Transverse colon (tissue), 4 donors: Measurements from ENCODE around the gene NOTCH3. TPM values are rescaled to one million over a fixed set of nuclear protein-coding genes. Genes with fewer than 3 reads are reported as not detected.
A peak's percentile ranks its signal among the peaks of the same experiment; 100 is the strongest.

Experiments
- DNase-seq: peaks from one replicate; pipeline ENCODE4 v3.0.0-alpha.2; 2019
- H3K27ac ChIP-seq, 4 donors: fragments of 200-600 bp; sonication (generic); 2 replicates each; pipeline ENCODE4 v1.5.1; 2016 to 2018; ENCODE audit warnings: inconsistent platforms in 4 of 4
- H3K27me3 ChIP-seq: fragments of 200-600 bp; sonication (generic); 2 replicates; pipeline ENCODE4 v1.5.1; 2017; ENCODE audit warnings: inconsistent platforms
- H3K36me3 ChIP-seq, 4 donors: fragments of 200-600 bp; sonication (generic); 2 replicates each; pipeline ENCODE4 v1.5.1; 2017 to 2019; ENCODE audit warnings: inconsistent platforms in 4 of 4
- H3K4me1 ChIP-seq, 4 donors: fragments of 200-600 bp; sonication (generic); 2 replicates each; pipeline ENCODE4 v1.5.1; 2017 to 2020; ENCODE audit warnings: inconsistent platforms in 4 of 4
- H3K4me3 ChIP-seq, 4 donors: fragments of 200-600 bp; sonication (generic); 1 replicate in 1 of 4; 2 replicates in 3 of 4; pipeline versions ENCODE4 v1.5.1 to v1.6.1; 2017 to 2019; ENCODE audit warnings: inconsistent platforms in 4 of 4
- H3K9me3 ChIP-seq, 2 donors: fragments of 200-600 bp; sonication (generic); 2 replicates each; pipeline ENCODE4 v1.5.1; 2017 to 2019; ENCODE audit warnings: inconsistent platforms in 2 of 2
- CTCF ChIP-seq, 5 experiments: fragments of 200-600 bp in 3 of 5; fragments of 450-650 bp in 2 of 5; sonication (generic) in 3 of 5; IDR thresholded peaks; 1 replicate in 2 of 5; 2 replicates in 3 of 5; pipeline ENCODE4 v1.5.1; 2016 to 2017; ENCODE audit warnings: antibody characterized with exemption in 5 of 5, inconsistent platforms in 3 of 5, mild to moderate bottlenecking in 2 of 5, moderate library complexity in 1 of 5
- EP300 ChIP-seq: sonication (generic); formaldehyde crosslinking; IDR thresholded peaks from one replicate; pipeline ENCODE4 v1.6.1; 2017; ENCODE audit warnings: antibody characterized with exemption, low read depth
- POLR2A ChIP-seq: fragments of 450-650 bp; IDR thresholded peaks from one replicate; pipeline ENCODE4 v1.6.1; 2016; ENCODE audit warnings: antibody characterized with exemption, mild to moderate bottlenecking, moderate library complexity
- POLR2AphosphoS5 ChIP-seq, 3 donors: sonication (generic); formaldehyde crosslinking; IDR thresholded peaks; one replicate each; pipeline ENCODE4 v1.6.1; 2016; ENCODE audit warnings: antibody characterized with exemption in 3 of 3
- WGBS, 2 donors: methylation state at CpG; one replicate each; pipeline ENCODE4 v1.1.5; 2018; ENCODE audit warnings: low coverage in 1 of 2; 5-methylcytosine and 5-hydroxymethylcytosine counted together
- in situ Hi-C, 4 donors: fragments of 200-750 bp; cut with MboI; loops; one replicate each; pipeline versions ENCODE4 v1.15.0 to v1.15.1; 2017; ENCODE audit warnings: low sequenced_read_pairs in 3 of 4, low pct_ligation_motif_present in 1 of 4, low pct_unique_long_range_greater_than_20kb in 1 of 4
- intact Hi-C: fragments of 100-400 bp; cut with DNase I; formaldehyde crosslinking; loops from one replicate; pipeline ENCODE4 v1.15.1; 2023; ENCODE audit warnings: low total_unique reads
- total RNA-seq, 4 donors: library from RNA; depleted of rRNA; stranded (reverse); fragments of >200 nt; gene quantifications; one replicate each; pipeline ENCODE4 v1.1.0, GENCODE V29; 2016

NOTCH3 gene
- total RNA-seq, 4 donors from 2014 or later = 2.2 to 16.3 (median 4.7) TPM

GRCh38 chr19:15156391-15156790, 44.4 kb downstream of the NOTCH3 start:
- 96 to 100% methylated on average over 2 to 4 of the region's 4 CpGs for WGBS, 2 donors
- H3K27ac ChIP-seq = no peak overlapping the region
- H3K9me3 ChIP-seq = no peaks in the 10 kb centered on the region
- H3K27me3 ChIP-seq = no peaks in the 10 kb centered on the region
- no peak for DNase-seq
- H3K36me3 ChIP-seq = no peaks in the 10 kb centered on the region
- in situ Hi-C loops = no loop called here
- H3K4me1 ChIP-seq = no peaks in the 10 kb centered on the region
- intact Hi-C loops = loop anchor here (5.0 kb wide), 1 partner anchor 1871 kb away; the partner anchor contains the start of gene CPAMD8
- no peak for TF ChIP-seq POLR2AphosphoS5 (IDR thresholded peaks at IDR 0.05)
- no peak for TF ChIP-seq CTCF (IDR thresholded peaks at IDR 0.05)
- TF ChIP-seq EP300 = no peak
- TF ChIP-seq POLR2A = no peak
- H3K4me3 ChIP-seq = no peak overlapping the region

GRCh38 chr19:15155296-15155695, 45.5 kb downstream of the NOTCH3 start:
- TF ChIP-seq EP300 (no peak), POLR2AphosphoS5 (IDR thresholded peaks at IDR 0.05) (no peak), POLR2A (no peak), CTCF (IDR thresholded peaks at IDR 0.05) (no peak)
- H3K4me1 ChIP-seq = no peaks in the 10 kb centered on the region
- no peak for DNase-seq
- no peak overlapping the region for H3K27ac ChIP-seq
- intact Hi-C loops (loop anchor here (5.0 kb wide), 1 partner anchor 1872 kb away; the partner anchor contains the start of gene CPAMD8), in situ Hi-C loops (no loop called here)
- H3K27me3 ChIP-seq = no peaks in the 10 kb centered on the region
- H3K4me3 ChIP-seq = no peak overlapping the region
- no peaks in the 10 kb centered on the region for H3K36me3 ChIP-seq
- no peaks in the 10 kb centered on the region for H3K9me3 ChIP-seq
- 91 to 92% methylated on average over 2 to 5 of the region's 5 CpGs for WGBS, 2 donors

- Histone ChIP-seq H3K4me1 (no peaks in the 10 kb centered on the region), H3K27ac (no peak overlapping the region), H3K27me3 (no peaks in the 10 kb centered on the region), H3K9me3 (no peaks in the 10 kb centered on the region), H3K36me3 (no peaks in the 10 kb centered on the region), H3K4me3 (no peak overlapping the region)
- WGBS, 2 donors = 97 to 100% methylated on average over 3 of the region's 3 CpGs
- intact Hi-C loops (no loop called here), in situ Hi-C loops (loop anchor here in 3 of 4 donors (5.0 kb wide), 1 partner anchor 52 kb away; no protein-coding TSS in a partner anchor)
- no peak for TF ChIP-seq EP300
- TF ChIP-seq CTCF (IDR thresholded peaks at IDR 0.05) = peak in 4 of 5 experiments; percentile 23 to 41 (median 35)
- DNase-seq = peak; percentile 38
Measured at GRCh38 chr19:15154002-15154612, 46.7 kb downstream of the NOTCH3 start.

- Histone ChIP-seq H3K4me1 (no peaks in the 10 kb centered on the region), H3K27ac (no peak overlapping the region), H3K27me3 (no peaks in the 10 kb centered on the region), H3K36me3 (no peaks in the 10 kb centered on the region), H3K9me3 (no peaks in the 10 kb centered on the region), H3K4me3 (no peak overlapping the region)
- intact Hi-C loops = no loop called here
- whole genome bisulfite sequencing, 2 donors = 74% methylated on average over 5 of the region's 5 CpGs; no CpG with 5 or more reads in 1 of the 2 donors
- in situ Hi-C loops = loop anchor here (5.0 to 10.0 kb wide), 2 partner anchors 47 to 55 kb away; no protein-coding TSS in a partner anchor
- DNase-seq = no peak
- TF ChIP-seq POLR2AphosphoS5 (IDR thresholded peaks at IDR 0.05) (no peak), EP300 (no peak), POLR2A (no peak), CTCF (IDR thresholded peaks at IDR 0.05) (no peak)
Measured at GRCh38 chr19:15149737-15150136, 51.1 kb downstream of the NOTCH3 start.
